ENCODE measurements around the gene GRIN1.
A peak's percentile ranks its signal among the peaks of the same experiment; 100 is the strongest.

GRIN1 gene

DNA sequence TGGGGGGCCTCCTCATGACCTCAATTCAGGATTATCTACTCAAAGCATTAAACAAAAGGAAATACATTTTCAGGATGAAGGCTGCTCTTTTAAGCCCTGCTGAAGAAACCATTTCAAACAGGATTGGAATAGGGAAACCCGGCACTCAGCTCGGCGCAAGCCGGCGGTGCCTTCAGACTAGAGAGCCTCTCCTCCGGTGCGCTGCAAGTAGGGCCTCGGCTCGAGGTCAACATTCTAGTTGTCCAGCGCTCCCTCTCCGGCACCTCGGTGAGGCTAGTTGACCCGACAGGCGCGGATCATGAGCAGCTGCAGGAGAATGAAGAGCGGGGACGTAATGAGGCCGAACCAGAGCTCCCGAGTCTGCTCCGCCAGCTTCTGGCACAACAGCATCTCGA is 65.8 kb downstream of the GRIN1 start:
- Histone ChIP-seq H3K36me3 (ENCODE audit: control insufficient read depth, insufficient read depth, low read length) (peaks cover 11% of the 10 kb centered on the region), H3K27me3 (ENCODE audit: control insufficient read depth, insufficient read depth, low read length) (no peaks in the 10 kb centered on the region), H3K9ac (ENCODE audit: low read depth, low read length) (peak overlapping the region; percentile 82), H3K4me3 (ENCODE audit: low read depth, low read length) (peak overlapping the region; percentile 98), H3K9me3 (ENCODE audit: control insufficient read depth, insufficient read depth, low read length) (no peaks in the 10 kb centered on the region), H3K4me1 (ENCODE audit: control insufficient read depth, insufficient read depth, low read length) (peaks cover 3% of the 10 kb centered on the region)

- Histone ChIP-seq H3K9me3 (ENCODE audit: control insufficient read depth, insufficient read depth, low read length) (no peaks in the 10 kb centered on the region), H3K9ac (ENCODE audit: low read depth, low read length) (peak within 1 kb of the TSS; percentile 82), H3K27me3 (ENCODE audit: control insufficient read depth, insufficient read depth, low read length) (no peaks in the 10 kb centered on the region), H3K4me1 (ENCODE audit: control insufficient read depth, insufficient read depth, low read length) (peaks cover 3% of the 10 kb centered on the region), H3K4me3 (ENCODE audit: low read depth, low read length) (peak within 1 kb of the TSS; percentile 98), H3K36me3 (ENCODE audit: control insufficient read depth, insufficient read depth, low read length) (peaks cover 11% of the 10 kb centered on the region)
Observed at GRCh38 chr9:137205126-137206069, 66.4 kb downstream of the GRIN1 start, which contains the start of the genes NDOR1 and TMEM203. Gene NDOR1 (plus strand): TSS chr9:137205700. CDS start chr9:137205778, 78 bp downstream. Gene TMEM203 (minus strand): TSS chr9:137205648. CDS start chr9:137205414, 234 bp downstream.

DNA sequence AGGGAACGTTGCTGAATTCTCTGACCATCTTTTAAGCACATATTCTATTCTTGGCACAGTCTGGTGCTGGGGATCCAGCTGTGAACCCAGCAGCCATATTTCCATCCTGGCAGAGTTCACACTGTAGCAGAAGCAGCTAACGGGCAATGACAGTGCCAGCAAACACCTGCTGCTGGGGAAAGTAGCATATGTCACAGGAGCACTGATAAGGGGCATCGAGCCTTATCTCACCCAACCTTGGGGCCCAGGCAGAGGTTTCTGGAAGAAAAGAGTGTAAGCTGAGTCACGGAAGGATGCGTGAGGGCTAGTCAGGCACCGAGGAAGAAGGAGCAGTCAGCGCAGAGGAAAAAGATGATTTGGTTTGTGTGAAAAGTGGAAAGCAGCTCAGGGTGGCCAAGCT is 67.6 kb downstream of the GRIN1 start:
- Histone ChIP-seq H3K4me3 (ENCODE audit: low read depth, low read length) (peak overlapping the region; percentile 98), H3K27me3 (ENCODE audit: control insufficient read depth, insufficient read depth, low read length) (no peaks in the 10 kb centered on the region), H3K36me3 (ENCODE audit: control insufficient read depth, insufficient read depth, low read length) (peaks cover 11% of the 10 kb centered on the region), H3K4me1 (ENCODE audit: control insufficient read depth, insufficient read depth, low read length) (peaks cover 3% of the 10 kb centered on the region), H3K9me3 (ENCODE audit: control insufficient read depth, insufficient read depth, low read length) (no peaks in the 10 kb centered on the region), H3K9ac (ENCODE audit: low read depth, low read length) (no peak overlapping the region)

GRCh38 chr9:137211532-137211931 is 72.6 kb downstream of the GRIN1 start:
- H3K4me1 ChIP-seq (ENCODE audit: control insufficient read depth, insufficient read depth, low read length), result no peaks in the 10 kb centered on the region
- no peaks in the 10 kb centered on the region for H3K27me3 ChIP-seq (ENCODE audit: control insufficient read depth, insufficient read depth, low read length)
- H3K9me3 ChIP-seq (ENCODE audit: control insufficient read depth, insufficient read depth, low read length), result no peaks in the 10 kb centered on the region
- H3K36me3 ChIP-seq (ENCODE audit: control insufficient read depth, insufficient read depth, low read length), result peaks cover 42% of the 10 kb centered on the region
- no peak overlapping the region for H3K9ac ChIP-seq (ENCODE audit: low read depth, low read length)
- no peak overlapping the region for H3K4me3 ChIP-seq (ENCODE audit: low read depth, low read length)

- H3K36me3 ChIP-seq (ENCODE audit: control insufficient read depth, insufficient read depth, low read length), result peaks cover 41% of the 10 kb centered on the region
- H3K9me3 ChIP-seq (ENCODE audit: control insufficient read depth, insufficient read depth, low read length), result no peaks in the 10 kb centered on the region
- no peak overlapping the region for H3K9ac ChIP-seq (ENCODE audit: low read depth, low read length)
- H3K4me3 ChIP-seq (ENCODE audit: low read depth, low read length), result no peak overlapping the region
- no peaks in the 10 kb centered on the region for H3K4me1 ChIP-seq (ENCODE audit: control insufficient read depth, insufficient read depth, low read length)
- no peaks in the 10 kb centered on the region for H3K27me3 ChIP-seq (ENCODE audit: control insufficient read depth, insufficient read depth, low read length)
Observed at GRCh38 chr9:137212520-137212919, 73.6 kb downstream of the GRIN1 start.

DNA sequence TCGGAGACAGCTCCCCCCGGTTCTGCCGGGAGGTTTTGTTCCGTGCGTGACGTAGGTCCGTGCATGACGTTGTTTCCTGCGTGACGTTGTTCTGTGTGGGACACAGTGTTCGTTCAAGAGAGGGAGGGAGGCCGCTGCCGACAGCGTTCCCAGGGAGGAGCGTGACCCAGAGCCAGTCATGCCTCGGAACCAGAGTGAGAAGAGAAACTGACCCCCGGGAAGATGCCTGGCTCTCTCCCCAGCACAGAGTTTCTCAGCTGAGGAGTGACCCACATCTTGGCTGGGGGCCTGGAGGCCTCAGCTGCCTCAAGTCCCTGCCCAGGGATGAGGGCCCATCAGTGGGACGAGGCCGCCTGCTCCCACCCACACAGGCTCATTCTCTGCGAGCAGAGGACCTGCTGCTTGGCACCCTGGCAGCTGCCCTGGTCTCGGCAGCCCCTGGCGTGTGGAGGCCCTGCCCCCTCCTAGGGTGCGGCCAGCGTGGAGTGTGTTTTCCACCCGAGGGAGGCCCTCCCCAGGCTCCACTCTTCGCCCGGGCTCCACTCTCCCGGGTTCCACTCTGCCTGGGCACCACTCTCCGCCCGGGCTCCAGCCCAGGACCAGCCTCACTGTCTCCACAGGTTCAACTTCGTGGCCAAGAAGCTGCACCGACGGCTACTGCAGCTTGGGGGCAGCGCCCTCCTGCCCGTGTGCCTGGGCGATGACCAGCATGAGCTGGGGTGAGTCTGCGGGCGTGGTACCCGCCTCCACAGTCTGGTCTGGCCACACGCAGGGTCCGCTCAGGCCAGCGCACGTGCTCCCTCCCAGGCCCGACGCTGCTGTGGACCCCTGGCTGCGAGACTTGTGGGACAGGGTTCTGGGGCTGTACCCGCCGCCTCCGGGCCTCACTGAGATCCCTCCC is 74.5 kb downstream of the GRIN1 start:
- Histone ChIP-seq H3K27me3 (ENCODE audit: control insufficient read depth, insufficient read depth, low read length) (no peaks in the 10 kb centered on the region), H3K36me3 (ENCODE audit: control insufficient read depth, insufficient read depth, low read length) (peaks cover 41% of the 10 kb centered on the region), H3K9ac (ENCODE audit: low read depth, low read length) (no peak overlapping the region), H3K4me3 (ENCODE audit: low read depth, low read length) (no peak overlapping the region), H3K9me3 (ENCODE audit: control insufficient read depth, insufficient read depth, low read length) (no peaks in the 10 kb centered on the region), H3K4me1 (ENCODE audit: control insufficient read depth, insufficient read depth, low read length) (no peaks in the 10 kb centered on the region)

GRCh38 chr9:137214620-137215019 is 75.7 kb downstream of the GRIN1 start:
- Histone ChIP-seq H3K4me3 (ENCODE audit: low read depth, low read length) (no peak overlapping the region), H3K4me1 (ENCODE audit: control insufficient read depth, insufficient read depth, low read length) (no peaks in the 10 kb centered on the region), H3K9ac (ENCODE audit: low read depth, low read length) (no peak overlapping the region), H3K9me3 (ENCODE audit: control insufficient read depth, insufficient read depth, low read length) (no peaks in the 10 kb centered on the region), H3K27me3 (ENCODE audit: control insufficient read depth, insufficient read depth, low read length) (no peaks in the 10 kb centered on the region), H3K36me3 (ENCODE audit: control insufficient read depth, insufficient read depth, low read length) (peaks cover 35% of the 10 kb centered on the region)

DNA sequence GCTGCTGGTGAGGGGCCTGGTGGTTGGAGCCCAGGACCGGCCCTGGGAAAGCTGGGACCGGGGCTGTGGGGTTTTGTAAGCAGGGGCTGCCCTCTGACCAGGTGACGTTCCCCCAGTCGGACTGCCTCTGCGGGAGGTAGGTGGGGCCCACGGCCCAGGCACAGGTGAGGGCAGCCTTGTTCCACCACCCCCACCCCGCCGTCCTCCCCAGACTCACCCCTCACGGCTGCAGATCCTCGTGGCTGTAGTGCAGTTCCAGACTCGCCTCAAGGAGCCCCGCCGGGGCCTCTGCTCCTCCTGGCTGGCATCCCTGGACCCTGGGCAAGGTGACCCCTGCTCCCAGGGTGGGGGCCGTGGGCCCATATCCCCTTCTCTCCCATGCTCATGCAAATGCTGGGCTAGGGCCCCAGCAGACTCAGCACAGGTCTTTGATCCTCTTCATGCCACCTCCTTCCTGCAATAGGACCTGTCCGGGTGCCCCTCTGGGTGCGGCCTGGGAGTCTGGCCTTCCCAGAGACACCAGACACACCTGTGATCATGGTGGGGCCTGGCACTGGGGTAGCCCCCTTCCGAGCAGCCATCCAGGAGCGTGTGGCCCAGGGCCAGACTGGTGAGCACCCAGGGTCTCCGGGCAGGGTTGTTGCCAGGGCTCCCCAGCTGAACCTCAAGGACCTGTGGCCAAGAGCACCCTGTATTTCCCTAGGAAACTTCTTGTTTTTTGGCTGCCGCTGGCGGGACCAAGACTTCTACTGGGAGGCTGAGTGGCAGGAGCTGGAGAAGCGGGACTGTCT is 76.4 kb downstream of the GRIN1 start:
- Histone ChIP-seq H3K4me1 (ENCODE audit: control insufficient read depth, insufficient read depth, low read length) (no peaks in the 10 kb centered on the region), H3K9ac (ENCODE audit: low read depth, low read length) (no peak overlapping the region), H3K9me3 (ENCODE audit: control insufficient read depth, insufficient read depth, low read length) (no peaks in the 10 kb centered on the region), H3K36me3 (ENCODE audit: control insufficient read depth, insufficient read depth, low read length) (peaks cover 35% of the 10 kb centered on the region), H3K27me3 (ENCODE audit: control insufficient read depth, insufficient read depth, low read length) (no peaks in the 10 kb centered on the region), H3K4me3 (ENCODE audit: low read depth, low read length) (no peak overlapping the region)

GRCh38 chr9:137216188-137216965 is 77.4 kb downstream of the GRIN1 start:
- H3K4me1 ChIP-seq (ENCODE audit: control insufficient read depth, insufficient read depth, low read length), result no peaks in the 10 kb centered on the region
- H3K36me3 ChIP-seq (ENCODE audit: control insufficient read depth, insufficient read depth, low read length), result peaks cover 35% of the 10 kb centered on the region
- H3K9me3 ChIP-seq (ENCODE audit: control insufficient read depth, insufficient read depth, low read length), result no peaks in the 10 kb centered on the region
- no peak overlapping the region for H3K4me3 ChIP-seq (ENCODE audit: low read depth, low read length)
- H3K27me3 ChIP-seq (ENCODE audit: control insufficient read depth, insufficient read depth, low read length), result no peaks in the 10 kb centered on the region
- no peak overlapping the region for H3K9ac ChIP-seq (ENCODE audit: low read depth, low read length)

- Histone ChIP-seq H3K4me3 (ENCODE audit: low read depth, low read length) (no peak overlapping the region), H3K36me3 (ENCODE audit: control insufficient read depth, insufficient read depth, low read length) (peaks cover 32% of the 10 kb centered on the region), H3K9ac (ENCODE audit: low read depth, low read length) (no peak overlapping the region), H3K9me3 (ENCODE audit: control insufficient read depth, insufficient read depth, low read length) (no peaks in the 10 kb centered on the region), H3K4me1 (ENCODE audit: control insufficient read depth, insufficient read depth, low read length) (no peaks in the 10 kb centered on the region), H3K27me3 (ENCODE audit: control insufficient read depth, insufficient read depth, low read length) (no peaks in the 10 kb centered on the region)
Observed at GRCh38 chr9:137217276-137218211, 78.6 kb downstream of the GRIN1 start.
